ENCODE results near the gene CALCOCO2. TPM values are rescaled to one million over a fixed set of nuclear protein-coding genes. Genes with fewer than 3 reads are reported as not detected.
"Not testable (repeated sequence)": the region's sequence is repeated elsewhere in the genome, so short reads cannot be mapped to it uniquely, and the experiment has no call there.

Gene CALCOCO2
- total RNA-seq, 1 donor from 2014 or later, result 120 TPM

- not testable (repeated sequence) for DNase-seq (ENCODE audit: low spot score)
Observed at GRCh38 chr17:48820936-48821335, 9.9 kb upstream of the CALCOCO2 start.

GRCh38 chr17:48825446-48826381 is 5.1 kb upstream of the CALCOCO2 start:
- DNase-seq (ENCODE audit: low spot score), result no peak

DNA sequence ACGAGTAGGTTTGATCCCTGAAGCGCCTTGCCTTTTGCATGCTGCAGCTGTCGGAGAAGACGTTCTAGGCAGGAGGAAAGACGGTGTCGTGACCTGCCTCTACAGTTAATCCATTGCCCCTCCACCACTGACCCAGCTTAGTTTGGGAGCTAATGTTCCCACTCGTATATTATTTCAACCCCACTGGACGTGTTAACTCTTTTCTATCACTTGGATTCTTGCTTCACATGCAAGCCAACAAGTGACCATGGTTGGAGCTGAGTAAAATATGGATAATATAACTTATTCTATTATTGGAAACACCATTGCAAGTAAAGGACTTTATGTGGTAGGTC is 681 bp downstream of the CALCOCO2 start:
- no peak for DNase-seq (ENCODE audit: low spot score)

- no peak for DNase-seq (ENCODE audit: low spot score)
Observed at GRCh38 chr17:48834973-48835372, 4.1 kb downstream of the CALCOCO2 start.

- no peak for DNase-seq (ENCODE audit: low spot score)
Observed at GRCh38 chr17:48835971-48836370, 5.1 kb downstream of the CALCOCO2 start.

DNA sequence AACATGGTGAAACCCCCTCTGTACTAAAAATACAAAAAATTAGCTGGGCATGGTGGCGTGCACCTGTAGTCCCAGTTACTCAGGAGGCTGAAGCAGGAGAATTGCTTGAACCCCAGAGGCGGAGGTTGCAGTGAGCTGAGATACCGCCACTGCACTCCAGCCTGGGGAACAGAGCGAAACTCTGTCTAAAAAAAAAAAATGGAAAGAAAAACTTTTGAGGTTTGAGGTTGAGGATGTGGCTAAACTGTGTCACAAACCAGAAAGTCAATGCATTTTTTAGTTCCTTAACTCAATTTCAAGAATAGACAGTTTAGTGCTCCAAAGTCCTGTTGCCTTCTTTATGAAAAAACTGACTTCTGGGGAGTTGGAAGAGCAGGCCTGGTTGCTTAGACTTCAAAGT is 6.6 kb downstream of the CALCOCO2 start:
- DNase-seq (ENCODE audit: low spot score), result not testable (repeated sequence)

DNA sequence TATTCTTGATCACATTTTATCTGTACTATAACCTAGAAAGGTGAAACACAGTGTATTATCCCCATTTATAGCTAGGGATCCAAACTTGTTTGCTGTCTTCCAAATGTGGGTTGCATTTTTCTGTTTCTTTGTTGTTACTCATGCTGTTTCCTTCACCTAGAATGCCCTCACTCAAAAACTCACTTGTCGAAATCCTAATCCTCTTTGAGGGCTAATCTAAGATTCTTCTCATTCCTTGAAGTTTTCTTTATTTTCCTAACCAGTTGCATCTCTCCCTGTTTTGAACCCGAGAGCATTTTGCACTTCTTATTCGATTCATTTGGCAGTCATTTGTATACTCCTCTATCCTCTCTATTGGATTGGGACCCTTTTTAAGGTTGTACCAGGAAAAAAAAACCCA is 9.6 kb downstream of the CALCOCO2 start:
- no peak for DNase-seq (ENCODE audit: low spot score)

GRCh38 chr17:48841395-48841831 is 10.6 kb downstream of the CALCOCO2 start:
- peak; percentile 85 for DNase-seq (ENCODE audit: low spot score)

GRCh38 chr17:48842746-48843145 is 11.9 kb downstream of the CALCOCO2 start:
- no peak for DNase-seq (ENCODE audit: low spot score)

DNA sequence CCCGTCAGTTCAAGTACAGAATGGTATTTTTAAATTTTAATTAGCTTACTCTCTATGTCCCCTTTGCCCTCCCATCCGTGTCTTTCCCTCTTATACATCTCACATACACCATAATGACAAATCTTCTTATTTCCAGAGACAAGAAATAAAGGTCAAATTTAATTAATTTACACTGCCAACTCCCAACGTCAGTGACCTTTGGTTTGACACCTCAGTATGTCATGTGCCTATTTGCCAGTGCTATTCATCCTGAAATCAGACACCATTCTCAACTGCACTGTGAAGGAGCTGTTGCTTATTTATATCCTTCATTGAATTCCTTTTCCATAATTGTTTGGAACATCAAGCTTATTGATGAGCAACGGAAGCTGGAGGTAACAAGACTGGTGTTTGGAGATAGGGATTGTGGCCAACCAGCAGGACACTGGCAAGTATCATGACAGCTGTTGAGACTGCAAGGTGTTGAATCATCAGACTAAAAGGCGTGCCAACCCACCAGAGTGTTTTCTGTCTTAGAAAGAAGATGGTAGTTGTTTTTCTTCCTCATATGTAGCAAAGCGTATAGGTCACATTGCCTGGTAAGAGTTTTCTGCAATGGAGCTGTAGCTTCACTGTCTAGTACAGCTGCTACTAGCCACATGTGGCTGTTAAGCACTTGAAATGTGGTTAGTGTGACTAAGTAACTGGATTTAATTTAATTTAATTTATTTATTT is 12.5 kb downstream of the CALCOCO2 start:
- DNase-seq (ENCODE audit: low spot score), result no peak

DNA sequence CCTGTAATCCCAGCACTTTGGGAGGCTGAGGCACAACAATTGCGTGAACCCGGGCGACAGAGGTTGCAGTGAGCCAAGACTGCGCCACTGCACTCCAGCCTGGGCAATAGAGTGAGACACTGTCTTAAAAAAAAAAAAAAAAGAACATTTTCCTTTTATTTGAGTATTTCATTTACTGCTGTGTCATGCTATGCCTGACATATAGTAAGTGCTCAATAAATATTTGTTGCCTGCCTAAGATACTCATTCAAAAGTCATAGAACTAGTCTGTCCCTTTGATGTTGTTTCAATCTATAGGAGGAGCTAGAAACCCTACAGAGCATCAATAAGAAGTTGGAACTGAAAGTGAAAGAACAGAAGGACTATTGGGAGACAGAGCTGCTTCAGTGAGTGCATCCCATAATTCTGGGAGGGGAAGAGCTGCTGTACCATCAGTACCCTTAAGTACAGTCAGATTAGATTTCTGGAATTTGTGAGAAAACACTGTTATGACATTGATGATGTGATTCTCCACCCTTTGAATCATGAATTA is 20.0 kb downstream of the CALCOCO2 start:
- no peak for DNase-seq (ENCODE audit: low spot score)

GRCh38 chr17:48854774-48855476 is 24.1 kb downstream of the CALCOCO2 start:
- no peak for DNase-seq (ENCODE audit: low spot score)

DNA sequence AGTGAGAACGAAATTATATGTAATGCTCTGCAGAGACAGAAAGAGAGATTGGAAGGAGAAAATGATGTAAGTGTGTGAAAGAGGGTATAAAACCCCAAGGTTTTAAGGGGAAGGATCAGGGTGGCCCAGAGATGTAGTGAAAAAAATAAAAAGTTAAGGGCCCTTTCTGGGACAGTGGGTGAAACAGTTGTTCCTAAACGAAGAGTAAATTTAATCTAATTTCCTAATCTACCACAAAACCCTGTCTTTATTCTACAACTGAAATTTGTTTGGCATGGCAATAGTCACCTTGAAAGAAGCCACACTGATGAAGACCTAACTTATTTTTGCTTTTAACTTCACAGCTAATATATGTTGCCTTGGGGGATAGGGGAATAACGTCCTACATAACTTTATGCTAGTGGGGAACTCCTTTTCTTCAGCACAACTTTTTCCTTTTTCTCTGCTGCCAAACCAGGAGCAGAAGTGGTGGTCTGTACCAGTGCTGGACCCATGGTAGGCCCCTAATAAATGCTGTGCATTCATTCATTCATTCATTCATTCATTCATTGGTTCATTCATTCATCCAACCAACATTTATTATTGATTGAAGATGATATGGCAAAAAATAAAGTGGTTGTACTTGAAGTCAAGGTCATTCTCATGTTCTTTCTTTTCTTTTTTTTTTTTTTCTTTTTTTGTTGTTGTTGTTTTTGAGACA is 25.4 kb downstream of the CALCOCO2 start:
- no peak for DNase-seq (ENCODE audit: low spot score)

DNA sequence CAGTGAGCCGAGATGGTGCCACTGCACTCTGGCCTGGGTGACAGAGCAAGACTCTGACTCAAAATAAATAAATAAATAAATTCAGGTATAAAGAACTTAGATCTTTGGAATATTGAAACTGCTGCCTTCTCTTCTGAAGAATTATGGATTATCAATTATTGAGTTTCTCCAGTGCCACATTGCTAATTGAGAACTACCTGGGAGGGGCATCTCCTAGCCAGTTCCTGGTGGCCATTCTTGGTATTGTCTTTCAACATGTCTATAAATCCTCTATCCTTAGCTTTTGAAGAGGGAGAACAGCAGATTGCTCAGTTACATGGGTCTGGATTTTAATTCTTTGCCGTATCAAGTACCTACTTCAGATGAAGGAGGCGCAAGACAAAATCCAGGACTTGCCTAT is 29.2 kb downstream of the CALCOCO2 start:
- DNase-seq (ENCODE audit: low spot score), result no peak

- no peak for DNase-seq (ENCODE audit: low spot score)
Observed at GRCh38 chr17:48860456-48860855, 29.6 kb downstream of the CALCOCO2 start.

DNA sequence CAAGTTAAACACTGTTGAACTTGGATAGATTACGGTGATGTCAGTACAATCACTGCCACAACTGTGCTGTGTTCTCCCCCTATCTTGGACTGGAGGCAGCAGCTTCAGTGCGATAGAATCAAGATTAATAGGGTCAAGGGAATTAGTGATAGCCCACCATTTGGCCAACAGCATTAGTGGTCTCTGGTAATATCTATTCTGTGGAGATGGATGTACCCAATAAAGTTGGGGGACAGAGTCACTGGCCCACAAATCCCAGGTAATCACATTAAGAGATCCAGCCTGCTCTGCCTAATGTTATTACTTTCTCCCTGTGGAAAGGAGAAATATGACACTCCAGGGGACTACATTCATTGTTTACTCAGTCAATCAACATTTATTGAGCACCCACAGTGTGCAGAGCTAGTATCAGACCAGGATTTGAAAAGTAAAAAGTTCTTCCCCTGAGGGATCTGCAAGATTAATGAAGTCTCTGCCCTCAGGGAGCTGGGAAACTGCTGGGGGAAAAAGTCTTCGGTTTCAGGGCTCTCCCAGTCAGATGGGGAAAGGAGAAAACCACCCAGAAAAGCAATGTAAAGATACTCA is 38.2 kb downstream of the CALCOCO2 start:
- DNase-seq (ENCODE audit: low spot score), result no peak

- DNase-seq (ENCODE audit: low spot score), result no peak
Observed at GRCh38 chr17:48869821-48870318, 39.0 kb downstream of the CALCOCO2 start.

DNA sequence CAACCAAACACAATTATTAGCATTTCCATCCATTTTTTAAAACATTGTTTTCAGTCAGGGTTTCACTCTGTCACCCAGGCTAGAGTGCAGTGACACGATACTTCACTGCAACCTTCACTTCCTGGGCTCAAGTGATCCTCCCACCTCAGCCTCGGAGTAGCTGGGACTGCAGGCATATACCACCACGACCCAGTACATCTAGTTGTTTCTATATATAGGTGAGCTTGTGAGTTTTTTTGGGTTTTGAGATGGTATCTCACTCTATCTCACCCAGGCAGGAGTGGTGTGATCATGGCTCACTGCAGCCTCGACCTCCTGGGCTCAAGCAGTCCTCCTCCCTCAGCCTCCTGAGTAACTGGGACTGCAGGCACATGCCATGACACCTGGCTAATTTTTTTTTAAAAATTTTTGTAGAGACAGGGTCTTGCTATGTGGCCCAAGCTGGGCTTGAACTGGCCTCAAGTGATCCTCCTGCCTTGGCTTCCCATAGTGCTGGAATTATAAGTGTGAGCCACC is 40.3 kb downstream of the CALCOCO2 start:
- no peak for DNase-seq (ENCODE audit: low spot score)

GRCh38 chr17:48871551-48872351 is 40.9 kb downstream of the CALCOCO2 start:
- DNase-seq (ENCODE audit: low spot score), result no peak

GRCh38 chr17:48872409-48872808 is 41.6 kb downstream of the CALCOCO2 start:
- not testable (repeated sequence) for DNase-seq (ENCODE audit: low spot score)

Data from umbilical cord (tissue), 2 donors.